Activated naive CD4-positive, alpha-beta T cell treated with anti-CD3 and anti-CD28 coated beads for 36 hours (primary cell): Measurements from ENCODE around the gene FHAD1. TPM values are rescaled to one million over a fixed set of nuclear protein-coding genes. Genes with fewer than 3 reads are reported as not detected.

Experiments
- CTCF ChIA-PET: fragments of 350-600 bp; sonication (Branson Sonifier 250); formaldehyde crosslinking; loops from one replicate; lab custom pipeline; 2021; ENCODE audit warnings: antibody characterized with exemption; lab: Charles Lee
- DNase-seq: peaks from one replicate; pipeline ENCODE4 v3.0.0-alpha.2; 2020
- H3K27ac Mint-ChIP-seq: one replicate; pipeline ENCODE4 v1.8.0; 2021; ENCODE audit warnings: mild to moderate bottlenecking, mixed read lengths
- H3K27me3 Mint-ChIP-seq: one replicate; pipeline ENCODE4 v1.8.0; 2021; ENCODE audit warnings: low read depth, mixed read lengths
- H3K36me3 Mint-ChIP-seq: one replicate; pipeline ENCODE4 v1.8.0; 2021; ENCODE audit warnings: low read depth, mixed read lengths
- H3K4me1 Mint-ChIP-seq: one replicate; pipeline ENCODE4 v1.8.0; 2021; ENCODE audit warnings: low read depth, mixed read lengths
- H3K4me3 Mint-ChIP-seq: one replicate; pipeline ENCODE4 v1.8.0; 2021; ENCODE audit warnings: mild to moderate bottlenecking, moderate library complexity, mixed read lengths
- H3K9me3 Mint-ChIP-seq: one replicate; pipeline ENCODE4 v1.8.0; 2021; ENCODE audit warnings: mixed read lengths
- intact Hi-C: fragments of 100-400 bp; cut with micrococcal nuclease; formaldehyde crosslinking; loops from one replicate; pipeline ENCODE4 v1.15.1; 2023
- total RNA-seq, 2 experiments: library from RNA; stranded (reverse); gene quantifications; one replicate each; pipeline ENCODE4 v1.2.3, GENCODE V29; 2021

The FHAD1 gene
- total RNA-seq, 2 experiments from 2014 or later: 0.45 TPM; not detected in 1

DNA sequence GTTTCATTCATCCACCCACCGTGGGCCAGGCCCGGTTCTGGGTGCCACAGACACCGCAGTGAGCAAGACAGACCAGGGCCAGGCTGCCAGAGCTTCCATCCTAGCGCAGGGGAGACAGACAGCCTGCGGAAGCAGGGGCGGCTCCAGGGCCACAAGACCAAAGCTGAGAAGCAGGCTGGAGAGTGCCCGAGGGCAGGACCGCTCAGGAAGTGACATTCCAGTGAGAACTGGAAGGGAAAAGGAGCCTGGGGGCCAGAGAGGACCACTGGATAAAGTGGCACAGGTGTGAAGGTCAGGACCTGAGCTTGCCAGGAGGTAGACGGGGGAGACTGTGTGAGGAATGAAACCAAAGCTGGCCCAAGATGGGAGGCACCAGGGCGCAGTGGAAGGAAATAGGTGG is 103.1 kb downstream of the FHAD1 start:
- CTCF ChIA-PET: interaction anchor here (1.3 kb wide), 1 partner anchor 30 kb away, joined by 3 read pairs; no protein-coding TSS in a partner anchor
- DNase-seq: no peak
- intact Hi-C loops: no loop called here
- H3K36me3 Mint-ChIP-seq: no peaks in the 10 kb centered on the region
- H3K4me1 Mint-ChIP-seq: peaks cover 34% of the 10 kb centered on the region
- no peak overlapping the region for H3K4me3 Mint-ChIP-seq
- H3K9me3 Mint-ChIP-seq: no peaks in the 10 kb centered on the region
- no peak overlapping the region for H3K27ac Mint-ChIP-seq
- H3K27me3 Mint-ChIP-seq: peaks cover 28% of the 10 kb centered on the region

- peaks cover 24% of the 10 kb centered on the region for H3K27me3 Mint-ChIP-seq
- DNase-seq: no peak
- no peaks in the 10 kb centered on the region for H3K36me3 Mint-ChIP-seq
- no peaks in the 10 kb centered on the region for H3K9me3 Mint-ChIP-seq
- intact Hi-C loops: no loop called here
- H3K4me3 Mint-ChIP-seq: no peak overlapping the region
- H3K4me1 Mint-ChIP-seq: peaks cover 29% of the 10 kb centered on the region
- CTCF ChIA-PET: interaction anchor here (1.3 kb wide), 1 partner anchor 30 kb away, joined by 3 read pairs; no protein-coding TSS in a partner anchor
- no peak overlapping the region for H3K27ac Mint-ChIP-seq
Measured at GRCh38 chr1:15350551-15351200, 103.7 kb downstream of the FHAD1 start.

- H3K27me3 Mint-ChIP-seq: peaks cover 18% of the 10 kb centered on the region
- no peaks in the 10 kb centered on the region for H3K36me3 Mint-ChIP-seq
- no peak overlapping the region for H3K4me3 Mint-ChIP-seq
- no peak for DNase-seq
- H3K9me3 Mint-ChIP-seq: no peaks in the 10 kb centered on the region
- peaks cover 30% of the 10 kb centered on the region for H3K4me1 Mint-ChIP-seq
- intact Hi-C loops: no loop called here
- CTCF ChIA-PET: no interaction called here
- no peak overlapping the region for H3K27ac Mint-ChIP-seq
Measured at GRCh38 chr1:15351310-15351709, 104.3 kb downstream of the FHAD1 start.

DNA sequence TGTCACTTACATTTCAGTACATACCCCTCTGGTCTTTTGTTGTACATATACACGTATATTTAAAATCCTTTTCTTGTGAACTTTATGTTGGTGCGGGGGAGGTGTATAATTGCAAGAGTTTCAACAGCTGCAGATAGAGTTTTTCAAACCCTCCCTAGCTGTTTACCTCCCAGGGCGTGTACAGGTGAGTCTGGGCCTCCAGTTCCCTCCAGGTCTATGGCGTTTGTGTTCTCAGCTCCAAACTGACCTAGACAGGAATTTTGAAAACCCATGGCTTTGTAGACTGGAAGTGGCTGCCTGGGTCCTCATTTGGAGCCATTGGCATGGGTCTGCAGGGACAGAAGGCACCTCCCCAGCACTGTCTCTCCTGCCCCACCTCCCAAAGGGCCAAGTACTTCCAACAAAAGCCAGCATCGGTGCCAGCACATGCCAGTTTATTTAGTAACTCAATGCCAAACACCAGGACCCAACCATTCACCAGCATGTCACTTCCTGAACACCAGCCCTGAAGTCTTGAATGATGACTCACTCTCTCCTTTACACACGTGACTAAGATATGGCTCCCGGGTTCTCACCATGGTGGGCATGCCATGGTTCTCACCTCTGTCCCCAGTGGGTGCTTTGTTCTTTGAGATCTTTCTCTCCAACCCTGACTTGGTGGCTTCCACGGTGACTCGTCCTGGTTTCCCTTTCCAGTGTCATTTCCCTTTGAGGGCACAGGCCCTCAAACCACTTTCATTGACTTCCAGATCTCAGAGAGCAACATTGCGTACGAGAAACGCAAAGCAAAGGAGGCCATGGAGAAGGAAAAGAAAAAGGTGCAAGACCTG is 105.3 kb downstream of the FHAD1 start:
- peaks cover 27% of the 10 kb centered on the region for H3K4me1 Mint-ChIP-seq
- CTCF ChIA-PET: no interaction called here
- peak; percentile 63 for DNase-seq
- H3K36me3 Mint-ChIP-seq: no peaks in the 10 kb centered on the region
- no peaks in the 10 kb centered on the region for H3K9me3 Mint-ChIP-seq
- intact Hi-C loops: loop anchor here (2.0 kb wide), 1 partner anchor 58 kb away; no protein-coding TSS in a partner anchor
- no peak overlapping the region for H3K4me3 Mint-ChIP-seq
- H3K27ac Mint-ChIP-seq: no peak overlapping the region
- peaks cover 9% of the 10 kb centered on the region for H3K27me3 Mint-ChIP-seq

DNA sequence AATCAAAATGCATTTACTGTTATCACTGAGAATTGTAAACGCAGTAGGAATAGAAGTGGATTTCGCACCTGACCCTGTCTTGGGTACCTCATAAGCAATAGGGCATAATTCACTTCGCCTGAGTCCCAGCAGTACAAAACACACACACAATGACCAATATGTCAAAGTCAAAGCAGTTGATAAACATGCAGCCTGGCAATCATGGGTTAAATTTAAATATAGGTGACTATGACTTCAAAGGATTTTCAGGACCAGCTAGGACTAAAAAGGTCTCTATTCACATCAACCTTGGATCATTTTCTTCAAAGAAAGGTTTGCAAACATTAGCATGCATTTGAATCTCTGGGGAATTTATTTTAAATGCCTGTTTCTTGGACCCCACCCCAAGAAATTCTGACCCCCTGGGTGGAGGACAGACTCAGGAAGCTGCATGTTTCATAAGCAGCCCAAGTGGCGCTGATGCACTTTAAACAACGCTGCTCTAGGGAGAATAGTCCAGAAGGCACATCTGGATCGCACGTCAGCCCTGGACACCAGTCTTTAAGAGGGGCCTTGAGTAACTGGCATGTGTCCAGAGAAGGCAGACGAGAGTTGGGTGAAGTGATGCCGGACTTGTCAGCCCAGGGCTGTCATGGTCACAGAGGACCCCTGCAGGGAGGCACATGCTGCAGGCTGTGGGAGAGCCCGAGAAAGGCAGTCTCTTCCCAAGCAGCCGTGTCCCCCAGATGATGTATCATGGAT is 107.0 kb downstream of the FHAD1 start:
- H3K4me1 Mint-ChIP-seq: peaks cover 27% of the 10 kb centered on the region
- CTCF ChIA-PET: no interaction called here
- intact Hi-C loops: loop anchor here (2.0 kb wide), 1 partner anchor 57 kb away; no protein-coding TSS in a partner anchor
- no peaks in the 10 kb centered on the region for H3K36me3 Mint-ChIP-seq
- H3K27me3 Mint-ChIP-seq: no peaks in the 10 kb centered on the region
- no peaks in the 10 kb centered on the region for H3K9me3 Mint-ChIP-seq
- H3K4me3 Mint-ChIP-seq: no peak overlapping the region
- no peak overlapping the region for H3K27ac Mint-ChIP-seq
- no peak for DNase-seq

DNA sequence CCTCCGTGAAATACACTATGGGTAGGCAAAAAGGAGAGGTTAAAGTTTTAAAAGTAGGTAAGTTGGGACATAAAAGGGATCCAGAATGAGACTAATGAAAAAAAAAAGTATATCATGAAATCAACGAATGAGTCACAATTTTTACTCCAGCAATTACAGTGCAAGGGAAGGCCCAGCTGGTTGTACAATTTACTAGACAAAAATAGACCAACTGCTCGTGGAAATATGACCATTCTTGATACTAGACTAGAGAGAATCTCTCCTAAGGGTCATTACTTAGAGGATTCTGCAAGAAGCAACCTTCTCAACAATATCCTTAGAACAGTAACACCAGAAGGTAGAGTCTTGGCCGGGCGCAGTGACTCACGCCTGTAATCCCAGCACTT is 107.5 kb downstream of the FHAD1 start:
- peaks cover 27% of the 10 kb centered on the region for H3K4me1 Mint-ChIP-seq
- H3K36me3 Mint-ChIP-seq: no peaks in the 10 kb centered on the region

GRCh38 chr1:15355968-15356625 is 109.1 kb downstream of the FHAD1 start:
- DNase-seq: no peak
- H3K27ac Mint-ChIP-seq: no peak overlapping the region
- intact Hi-C loops: no loop called here
- H3K4me1 Mint-ChIP-seq: peaks cover 27% of the 10 kb centered on the region
- H3K36me3 Mint-ChIP-seq: no peaks in the 10 kb centered on the region
- no peaks in the 10 kb centered on the region for H3K9me3 Mint-ChIP-seq
- H3K27me3 Mint-ChIP-seq: no peaks in the 10 kb centered on the region
- no peak overlapping the region for H3K4me3 Mint-ChIP-seq
- CTCF ChIA-PET: no interaction called here

More for the DNA sequence above, 107.5 kb downstream of the FHAD1 start:
- H3K9me3 Mint-ChIP-seq: no peaks in the 10 kb centered on the region
- no peak overlapping the region for H3K4me3 Mint-ChIP-seq
- intact Hi-C loops: no loop called here
- no peaks in the 10 kb centered on the region for H3K27me3 Mint-ChIP-seq
- no peak for DNase-seq
- CTCF ChIA-PET: no interaction called here
- H3K27ac Mint-ChIP-seq: no peak overlapping the region

- no peaks in the 10 kb centered on the region for H3K9me3 Mint-ChIP-seq
- H3K36me3 Mint-ChIP-seq: no peaks in the 10 kb centered on the region
- CTCF ChIA-PET: no interaction called here
- DNase-seq: no peak
- H3K27ac Mint-ChIP-seq: no peak overlapping the region
- H3K4me3 Mint-ChIP-seq: no peak overlapping the region
- H3K27me3 Mint-ChIP-seq: no peaks in the 10 kb centered on the region
- H3K4me1 Mint-ChIP-seq: peaks cover 15% of the 10 kb centered on the region
- intact Hi-C loops: no loop called here
Measured at GRCh38 chr1:15357612-15358207, 110.7 kb downstream of the FHAD1 start.

GRCh38 chr1:15358565-15359133 is 111.6 kb downstream of the FHAD1 start:
- H3K9me3 Mint-ChIP-seq: no peaks in the 10 kb centered on the region
- H3K27me3 Mint-ChIP-seq: no peaks in the 10 kb centered on the region
- intact Hi-C loops: no loop called here
- peaks cover 13% of the 10 kb centered on the region for H3K4me1 Mint-ChIP-seq
- H3K36me3 Mint-ChIP-seq: no peaks in the 10 kb centered on the region
- DNase-seq: no peak
- no peak overlapping the region for H3K4me3 Mint-ChIP-seq
- CTCF ChIA-PET: no interaction called here
- H3K27ac Mint-ChIP-seq: no peak overlapping the region

DNA sequence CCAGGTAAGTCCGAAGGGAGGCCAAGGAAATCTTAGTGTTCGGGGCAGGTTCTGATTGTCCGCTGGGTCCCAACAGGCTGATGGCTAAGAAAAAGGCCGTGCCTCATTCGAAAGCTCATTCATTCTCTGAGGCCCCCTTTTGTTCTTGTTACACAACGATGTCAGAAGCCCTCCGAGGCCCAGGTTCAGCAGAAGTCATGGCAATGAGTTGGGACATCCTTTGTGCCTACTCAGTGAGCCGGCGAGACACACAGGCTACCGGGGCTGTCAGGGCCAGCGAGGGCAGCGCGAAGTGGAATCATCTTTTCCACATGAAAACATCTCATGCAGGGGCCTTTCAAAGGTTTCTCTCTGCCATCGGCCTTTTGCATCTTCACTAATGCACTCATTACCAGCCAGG is 113.7 kb downstream of the FHAD1 start:
- Mint-ChIP-seq H3K4me1 (peaks cover 5% of the 10 kb centered on the region), H3K4me3 (no peak overlapping the region), H3K36me3 (no peaks in the 10 kb centered on the region), H3K27me3 (no peaks in the 10 kb centered on the region), H3K27ac (no peak overlapping the region), H3K9me3 (no peaks in the 10 kb centered on the region)
- CTCF ChIA-PET: no interaction called here
- no peak for DNase-seq
- intact Hi-C loops: no loop called here

GRCh38 chr1:15362096-15362736 is 115.2 kb downstream of the FHAD1 start:
- intact Hi-C loops: no loop called here
- H3K27ac Mint-ChIP-seq: no peak overlapping the region
- H3K4me1 Mint-ChIP-seq: no peaks in the 10 kb centered on the region

More at GRCh38 chr1:15362096-15362736, 115.2 kb downstream of the FHAD1 start:
- Mint-ChIP-seq H3K4me3 (no peak overlapping the region), H3K27me3 (no peaks in the 10 kb centered on the region), H3K36me3 (no peaks in the 10 kb centered on the region), H3K9me3 (no peaks in the 10 kb centered on the region)
- no peak for DNase-seq
- CTCF ChIA-PET: interaction anchor here (1.1 kb wide), 1 partner anchor 232 kb away, joined by 3 read pairs; no protein-coding TSS in a partner anchor
